Measurements from ENCODE around the gene SLC2A4RG.

DNA sequence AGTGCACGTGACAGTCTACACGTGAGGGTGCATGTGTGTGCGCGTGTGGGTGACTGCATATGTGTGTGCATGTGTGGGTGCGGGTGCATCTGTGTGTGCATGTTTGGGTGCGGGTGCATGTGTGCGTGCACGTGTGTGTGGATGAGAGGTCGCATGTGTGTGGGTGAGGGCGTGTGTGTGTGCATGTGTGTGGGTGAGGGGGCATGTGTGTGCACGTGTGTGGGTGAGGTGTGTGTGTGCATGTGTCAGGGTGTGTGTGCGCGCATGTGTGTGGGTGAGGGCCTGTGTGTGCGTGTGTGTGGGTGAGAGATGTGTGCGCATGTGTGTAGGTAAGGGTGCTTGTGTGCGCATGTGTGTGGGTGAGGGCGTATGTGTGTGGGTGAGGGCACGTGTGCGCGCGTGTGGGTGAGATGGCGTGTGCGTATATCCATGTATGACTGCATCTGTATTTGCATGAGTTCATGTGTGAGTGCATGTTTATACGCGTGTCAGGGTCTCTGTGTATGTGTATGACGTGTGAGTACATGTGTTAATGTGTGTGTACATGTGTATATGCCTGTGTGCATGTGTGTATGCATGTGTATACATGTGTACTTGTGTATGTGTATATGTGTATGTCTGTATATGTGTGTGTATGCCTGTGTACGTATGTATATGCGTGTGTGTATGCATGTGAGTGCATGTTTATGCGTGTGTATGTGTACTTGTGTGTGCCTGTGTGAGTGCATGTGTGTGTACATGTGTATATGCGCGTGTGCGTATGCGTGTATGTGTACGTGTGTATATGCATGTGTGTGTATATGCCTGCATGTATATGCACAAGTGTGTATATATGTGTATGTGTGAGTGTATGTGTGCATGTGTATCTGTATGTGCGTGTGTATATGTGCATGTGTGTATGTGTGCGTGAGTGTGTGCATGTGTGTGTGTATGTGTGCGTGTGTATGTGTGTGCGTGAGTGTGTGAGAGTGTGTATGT is 7.2 kb upstream of the SLC2A4RG start:
- TF ChIP-seq EZH2 (IDR thresholded peaks at IDR 0.05), result no peak
- TF ChIP-seq, protein P1, sequence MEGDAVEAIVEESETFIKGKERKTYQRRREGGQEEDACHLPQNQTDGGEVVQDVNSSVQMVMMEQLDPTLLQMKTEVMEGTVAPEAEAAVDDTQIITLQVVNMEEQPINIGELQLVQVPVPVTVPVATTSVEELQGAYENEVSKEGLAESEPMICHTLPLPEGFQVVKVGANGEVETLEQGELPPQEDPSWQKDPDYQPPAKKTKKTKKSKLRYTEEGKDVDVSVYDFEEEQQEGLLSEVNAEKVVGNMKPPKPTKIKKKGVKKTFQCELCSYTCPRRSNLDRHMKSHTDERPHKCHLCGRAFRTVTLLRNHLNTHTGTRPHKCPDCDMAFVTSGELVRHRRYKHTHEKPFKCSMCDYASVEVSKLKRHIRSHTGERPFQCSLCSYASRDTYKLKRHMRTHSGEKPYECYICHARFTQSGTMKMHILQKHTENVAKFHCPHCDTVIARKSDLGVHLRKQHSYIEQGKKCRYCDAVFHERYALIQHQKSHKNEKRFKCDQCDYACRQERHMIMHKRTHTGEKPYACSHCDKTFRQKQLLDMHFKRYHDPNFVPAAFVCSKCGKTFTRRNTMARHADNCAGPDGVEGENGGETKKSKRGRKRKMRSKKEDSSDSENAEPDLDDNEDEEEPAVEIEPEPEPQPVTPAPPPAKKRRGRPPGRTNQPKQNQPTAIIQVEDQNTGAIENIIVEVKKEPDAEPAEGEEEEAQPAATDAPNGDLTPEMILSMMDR (IDR thresholded peaks at IDR 0.05), result no peak
